OCI-LY7 (cell line): Measurements from ENCODE around the gene DNAJC21. TPM values are rescaled to one million over a fixed set of nuclear protein-coding genes. Genes with fewer than 3 reads are reported as not detected.

ENCODE experiments used
- BruUV-seq: library from RNA; stranded (reverse); fragments of 400-500 nt; replicated peaks from 2 replicates; lab custom pipeline; 2021; lab: Mats Ljungman, UMichigan
- CTCF ChIA-PET: fragments of 300-600 bp; sonication (Branson Sonifier 250); formaldehyde crosslinking; loops from one replicate; lab custom pipeline; 2022; ENCODE audit warnings: antibody characterized with exemption; ENCODE audit not compliant: unreplicated experiment; lab: Charles Lee
- POLR2A ChIA-PET: fragments of 300-600 bp; sonication (Branson Sonifier 250); formaldehyde crosslinking; loops from one replicate; lab custom pipeline; 2022; ENCODE audit warnings: antibody characterized with exemption; lab: Charles Lee
- DNase-seq: peaks from one replicate; pipeline ENCODE4 v3.0.0-alpha.2; 2015; ENCODE audit warnings: low spot score
- H2AFZ ChIP-seq: fragments of 200-600 bp; sonication (generic), shearing (Covaris generic); 2 replicates; pipeline ENCODE4 v1.6.1; 2014; ENCODE audit warnings: mild to moderate bottlenecking, antibody characterized with exemption, low read length, moderate library complexity
- H3K27ac ChIP-seq: fragments of 200-600 bp; sonication (generic); 2 replicates; pipeline ENCODE4 v1.5.1; 2014; ENCODE audit warnings: mixed run types, low read depth, mild to moderate bottlenecking, moderate library complexity, low read length, inconsistent platforms; ENCODE audit not compliant: poor library complexity, severe bottlenecking
- H3K36me3 ChIP-seq: fragments of 200-600 bp; sonication (generic); 2 replicates; pipeline ENCODE4 v1.6.1; 2014; ENCODE audit warnings: mild to moderate bottlenecking, antibody characterized with exemption, low read length, moderate library complexity, mixed read lengths; ENCODE audit not compliant: insufficient read depth
- H3K4me1 ChIP-seq: fragments of 200-600 bp; sonication (generic); 2 replicates; pipeline ENCODE4 v1.5.1; 2014; ENCODE audit warnings: mild to moderate bottlenecking, low read length; ENCODE audit not compliant: insufficient read depth, poor library complexity, severe bottlenecking
- H3K4me2 ChIP-seq: fragments of 200-600 bp; sonication (generic); 2 replicates; pipeline ENCODE4 v1.6.1; 2014; ENCODE audit warnings: mild to moderate bottlenecking, low read length
- H3K4me3 ChIP-seq: fragments of 200-600 bp; sonication (generic); 2 replicates; pipeline ENCODE4 v1.5.1; 2014; ENCODE audit warnings: mild to moderate bottlenecking, low read depth, low read length; ENCODE audit not compliant: poor library complexity, severe bottlenecking
- H3K79me2 ChIP-seq: fragments of 200-600 bp; sonication (generic); 2 replicates; pipeline ENCODE4 v1.6.1; 2016; ENCODE audit warnings: low read depth, mild to moderate bottlenecking, low read length, moderate library complexity, mixed read lengths; ENCODE audit not compliant: insufficient read depth
- H3K9me2 ChIP-seq: fragments of 200-600 bp; sonication (generic); 2 replicates; pipeline ENCODE4 v1.6.1; 2016; ENCODE audit warnings: mild to moderate bottlenecking, low read length, mixed read lengths; ENCODE audit not compliant: insufficient read depth
- H3K9me3 ChIP-seq: fragments of 200-600 bp; sonication (generic); 2 replicates; pipeline ENCODE4 v1.6.1; 2014; ENCODE audit warnings: mild to moderate bottlenecking, mixed run types, low read length, mixed read lengths
- H4K20me1 ChIP-seq: fragments of 200-600 bp; sonication (generic); 2 replicates; pipeline ENCODE4 v1.6.1; 2014; ENCODE audit warnings: mild to moderate bottlenecking, antibody characterized with exemption, low read length, moderate library complexity, mixed read lengths; ENCODE audit not compliant: insufficient read depth
- CTCF ChIP-seq: fragments of 200-600 bp; sonication (generic); conservative IDR thresholded peaks from 2 replicates; pipeline ENCODE4 v1.5.1; 2014; ENCODE audit warnings: mild to moderate bottlenecking, antibody characterized with exemption, low read length, moderate library complexity, mixed read lengths
- EZH2phosphoT487 ChIP-seq: fragments of 200-600 bp; sonication (generic); IDR thresholded peaks from 2 replicates; pipeline ENCODE4 v1.6.1; 2018; ENCODE audit warnings: low read depth, borderline replicate concordance, mild to moderate bottlenecking, mixed run types, antibody characterized with exemption, low read length, moderate library complexity, mixed read lengths
- intact Hi-C: fragments of 100-400 bp; cut with micrococcal nuclease; formaldehyde crosslinking; loops from one replicate; pipeline ENCODE4 v1.10.0; 2022; ENCODE audit not compliant: unreplicated experiment
- total RNA-seq, 2 experiments: library from RNA; depleted of rRNA in 1 of 2; stranded (reverse); fragments of >200 nt in 1 of 2; shearing (Covaris generic) in 1 of 2; gene quantifications; 2 replicates each; pipeline ENCODE4 v1.2.3, GENCODE V29; 2014 to 2022

DNAJC21 gene
- total RNA-seq, 2 experiments from 2014 or later, result 29.4 to 67.6 TPM

- Histone ChIP-seq H3K36me3 (no peaks in the 10 kb centered on the region), H4K20me1 (no peaks in the 10 kb centered on the region), H2AFZ (no peak overlapping the region), H3K9me2 (no peaks in the 10 kb centered on the region), H3K9me3 (no peaks in the 10 kb centered on the region), H3K4me1 (no peaks in the 10 kb centered on the region), H3K27ac (no peak overlapping the region), H3K4me2 (no peak overlapping the region), H3K4me3 (no peak overlapping the region), H3K79me2 (no peaks in the 10 kb centered on the region)
- no peak for DNase-seq
- TF ChIP-seq EZH2phosphoT487 (no peak), CTCF (no peak)
- CTCF ChIA-PET, result interaction anchor here (0.6 kb wide), 1 partner anchor 12 kb away, joined by 4 read pairs; no protein-coding TSS in a partner anchor
- POLR2A ChIA-PET, result interaction anchor here (0.6 kb wide), 6 partner anchors 12 to 1976 kb away, joined by 3 to 5 read pairs (median 3); no protein-coding TSS in a partner anchor
- BruUV-seq, result no TSS peak
- intact Hi-C loops, result no loop called here
These were observed 42.8 kb upstream of the DNAJC21 start for GRCh38 chr5:34886392-34887119.

- no peaks in the 10 kb centered on the region for H3K4me1 ChIP-seq
- no peaks in the 10 kb centered on the region for H3K36me3 ChIP-seq
- H3K79me2 ChIP-seq, result no peaks in the 10 kb centered on the region
- no peaks in the 10 kb centered on the region for H4K20me1 ChIP-seq
- intact Hi-C loops, result no loop called here
- no peak for DNase-seq
- CTCF ChIA-PET, result no interaction called here
- no peaks in the 10 kb centered on the region for H3K9me3 ChIP-seq
- POLR2A ChIA-PET, result interaction anchor here (0.8 kb wide), 1 partner anchor 13 kb away, joined by 4 read pairs; no protein-coding TSS in a partner anchor
- no peak overlapping the region for H3K4me3 ChIP-seq
- no peak overlapping the region for H3K4me2 ChIP-seq
- no peak overlapping the region for H3K27ac ChIP-seq
- no peaks in the 10 kb centered on the region for H3K9me2 ChIP-seq
- no TSS peak for BruUV-seq
- H2AFZ ChIP-seq, result no peak overlapping the region
- TF ChIP-seq EZH2phosphoT487, result no peak
- no peak for TF ChIP-seq CTCF
These were observed 40.0 kb upstream of the DNAJC21 start for GRCh38 chr5:34889394-34889793.

- Histone ChIP-seq H4K20me1 (no peaks in the 10 kb centered on the region), H3K36me3 (no peaks in the 10 kb centered on the region), H3K79me2 (no peaks in the 10 kb centered on the region), H3K4me1 (no peaks in the 10 kb centered on the region), H3K9me2 (no peaks in the 10 kb centered on the region), H3K4me2 (no peak overlapping the region), H2AFZ (no peak overlapping the region), H3K9me3 (no peaks in the 10 kb centered on the region), H3K27ac (no peak overlapping the region), H3K4me3 (no peak overlapping the region)
- CTCF ChIA-PET, result no interaction called here
- TF ChIP-seq EZH2phosphoT487 (no peak), CTCF (no peak)
- no TSS peak for BruUV-seq
- intact Hi-C loops, result no loop called here
- POLR2A ChIA-PET, result interaction anchor here (2.5 kb wide), 1 partner anchor 11 kb away, joined by 11 read pairs; no protein-coding TSS in a partner anchor
- no peak for DNase-seq
These were observed 37.4 kb upstream of the DNAJC21 start for GRCh38 chr5:34891981-34892380.
